OCI-LY3 (cell line): ENCODE data around the gene WDFY4.

Experiments
- H2AFZ ChIP-seq: fragments of 200-600, 300-600 bp; shearing (Covaris generic); 2 replicates; pipeline ENCODE4 v1.6.0; 2014; ENCODE audit warnings: antibody characterized with exemption, low read depth, low read length
- H3K27ac ChIP-seq: fragments of 200-600, 300-600 bp; sonication (generic); 2 replicates; pipeline ENCODE4 v1.5.1; 2014; ENCODE audit warnings: mild to moderate bottlenecking, low read length, moderate library complexity, mixed read lengths
- H3K27me3 ChIP-seq: fragments of 200-600, 300-600 bp; sonication (generic); 2 replicates; pipeline ENCODE4 v1.6.1; 2014; ENCODE audit warnings: low read depth, low read length, mixed read lengths
- H3K36me3 ChIP-seq: fragments of 200-600, 300-600 bp; sonication (generic); replicated peaks from 2 replicates; pipeline ENCODE3; 2014; ENCODE audit warnings: low read depth, low read length, mixed read lengths
- H3K4me1 ChIP-seq: fragments of 300-600, 200-600 bp; sonication (generic); 2 replicates; pipeline ENCODE4 v1.6.1; 2014; ENCODE audit warnings: low read length, mixed read lengths
- H3K4me2 ChIP-seq: fragments of 200-600, 300-600 bp; sonication (generic); 2 replicates; pipeline ENCODE4 v1.6.1; 2014; ENCODE audit warnings: low read length, mixed read lengths
- H3K4me3 ChIP-seq: fragments of 300-600, 200-600 bp; sonication (generic); 2 replicates; pipeline ENCODE4 v1.5.1; 2014; ENCODE audit warnings: antibody characterized with exemption, mild to moderate bottlenecking, low read length, moderate library complexity
- H3K79me2 ChIP-seq: fragments of 300-600, 200-600 bp; shearing (Covaris generic); 2 replicates; pipeline ENCODE4 v1.6.1; 2014; ENCODE audit warnings: mild to moderate bottlenecking, low read length, mixed read lengths
- H3K9ac ChIP-seq: fragments of 300-600, 200-600 bp; shearing (Covaris generic); 2 replicates; pipeline ENCODE4 v1.6.0; 2014; ENCODE audit warnings: mild to moderate bottlenecking, low read length, moderate library complexity
- H3K9me3 ChIP-seq: fragments of 200-600, 300-600 bp; shearing (Covaris generic); 2 replicates; pipeline ENCODE4 v1.6.1; 2014; ENCODE audit warnings: low read length, mixed read lengths; ENCODE audit not compliant: insufficient read depth
- H4K20me1 ChIP-seq: fragments of 200-600, 300-600 bp; sonication (generic); 2 replicates; pipeline ENCODE4 v1.6.1; 2016; ENCODE audit warnings: low read length, mixed read lengths; ENCODE audit not compliant: insufficient read depth
- CTCF ChIP-seq: fragments of 200-600, 300-600 bp; sonication (generic); IDR thresholded peaks from 2 replicates; pipeline ENCODE4 v1.5.1; 2014; ENCODE audit warnings: antibody characterized with exemption, low read length, low read depth
- EZH2phosphoT487 ChIP-seq: fragments of 200-600 bp; shearing (Covaris generic); IDR thresholded peaks from 2 replicates; pipeline ENCODE4 v1.6.1; 2018; ENCODE audit warnings: antibody characterized with exemption, mixed run types, low read depth

The WDFY4 gene

DNA sequence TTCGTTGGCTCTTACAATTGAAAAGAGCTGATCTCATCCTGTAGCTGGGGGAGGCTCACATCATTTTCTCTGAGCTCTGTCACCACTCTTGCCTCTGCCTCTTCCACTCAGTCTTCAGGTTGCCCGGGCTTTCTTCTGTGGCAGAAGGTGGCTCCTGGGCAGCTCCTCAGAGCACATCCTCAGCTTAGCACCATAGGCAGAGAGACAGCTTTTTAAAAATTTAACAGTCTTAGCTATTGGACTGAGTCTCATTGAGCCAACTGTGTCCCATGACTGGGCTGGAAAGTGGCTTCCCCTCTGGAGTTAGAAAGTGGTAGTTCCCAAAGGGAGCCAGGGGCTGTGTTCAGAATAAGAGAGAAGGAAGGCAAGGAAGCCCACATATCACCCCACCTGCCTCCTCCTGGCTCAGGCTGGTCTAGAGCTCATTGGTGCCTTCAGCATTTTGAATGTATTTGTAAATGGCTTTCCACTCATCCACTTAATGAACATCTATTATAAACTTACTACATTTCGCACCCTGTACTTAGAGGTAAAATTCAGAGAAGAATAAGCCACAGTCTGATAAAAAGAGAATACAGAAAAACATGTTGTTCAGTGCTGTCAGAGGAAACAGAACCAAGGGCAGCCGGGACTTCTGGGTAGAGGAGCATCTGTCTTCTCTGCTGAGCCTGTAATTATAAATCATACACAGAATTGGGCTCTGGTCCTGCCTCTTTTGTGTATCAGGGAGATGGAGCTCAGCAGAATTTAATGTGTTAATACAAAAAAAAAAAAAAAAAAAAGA, 119.3 kb downstream of the WDFY4 start:
- peaks cover 26% of the 10 kb centered on the region for H4K20me1 ChIP-seq
- peaks cover 66% of the 10 kb centered on the region for H3K36me3 ChIP-seq
- H3K4me1 ChIP-seq = peaks cover 55% of the 10 kb centered on the region
- TF ChIP-seq CTCF = no peak
- TF ChIP-seq EZH2phosphoT487 = no peak
- H3K4me2 ChIP-seq = no peak overlapping the region
- peaks cover 5% of the 10 kb centered on the region; the same call in 1 of the 2 replicates for H3K79me2 ChIP-seq
- H3K27me3 ChIP-seq = no peaks in the 10 kb centered on the region
- no peak overlapping the region for H3K9ac ChIP-seq
- peak overlapping the region; percentile 48; the same call in 1 of the 2 replicates for H3K27ac ChIP-seq
- no peak overlapping the region for H2AFZ ChIP-seq
- no peak overlapping the region for H3K4me3 ChIP-seq
- H3K9me3 ChIP-seq = no peaks in the 10 kb centered on the region

GRCh38 chr10:48804740-48805182, 120.1 kb downstream of the WDFY4 start:
- TF ChIP-seq CTCF (no peak), EZH2phosphoT487 (no peak)
- Histone ChIP-seq H3K9me3 (no peaks in the 10 kb centered on the region), H3K27ac (peak overlapping the region; percentile 48), H3K27me3 (no peaks in the 10 kb centered on the region), H3K79me2 (peaks cover 5% of the 10 kb centered on the region; the same call in 1 of the 2 replicates), H3K9ac (no peak overlapping the region), H3K4me2 (peak overlapping the region; percentile 1; the same call in 1 of the 2 replicates), H3K4me1 (peaks cover 55% of the 10 kb centered on the region), H3K36me3 (peaks cover 69% of the 10 kb centered on the region), H2AFZ (no peak overlapping the region), H4K20me1 (peaks cover 31% of the 10 kb centered on the region), H3K4me3 (no peak overlapping the region)

DNA sequence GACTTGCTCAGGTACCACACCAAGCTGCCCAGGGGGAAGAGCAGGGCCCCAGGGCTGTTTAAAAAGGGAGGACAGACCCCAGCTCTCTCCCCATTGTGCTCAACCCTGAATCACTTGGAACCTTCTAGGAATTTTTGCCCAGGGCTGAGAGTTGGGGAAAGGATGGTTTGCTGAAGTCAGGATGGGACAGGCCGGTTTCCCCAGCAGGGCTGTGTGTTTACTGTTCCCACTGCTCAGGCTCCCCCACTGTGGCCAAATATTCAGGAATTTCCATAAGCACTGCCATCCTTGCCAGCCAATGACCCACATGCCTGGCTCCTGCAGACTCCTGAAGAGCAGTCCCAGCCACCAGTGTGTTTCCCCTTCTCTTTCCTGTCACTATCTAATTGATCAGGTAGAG, 120.7 kb downstream of the WDFY4 start:
- H3K36me3 ChIP-seq = peaks cover 70% of the 10 kb centered on the region
- H4K20me1 ChIP-seq = peaks cover 31% of the 10 kb centered on the region
- no peaks in the 10 kb centered on the region for H3K9me3 ChIP-seq
- H3K27me3 ChIP-seq = no peaks in the 10 kb centered on the region
- H3K4me2 ChIP-seq = no peak overlapping the region
- H3K4me3 ChIP-seq = no peak overlapping the region
- H3K4me1 ChIP-seq = peaks cover 49% of the 10 kb centered on the region
- H3K9ac ChIP-seq = no peak overlapping the region
- H3K27ac ChIP-seq = peak overlapping the region; percentile 48
- no peak for TF ChIP-seq CTCF
- no peak for TF ChIP-seq EZH2phosphoT487
- H2AFZ ChIP-seq = no peak overlapping the region
- peaks cover under 1% of the 10 kb centered on the region; the same call in 1 of the 2 replicates for H3K79me2 ChIP-seq

GRCh38 chr10:48805848-48806247, 121.2 kb downstream of the WDFY4 start:
- no peak overlapping the region for H3K4me2 ChIP-seq
- H2AFZ ChIP-seq = no peak overlapping the region
- no peak for TF ChIP-seq EZH2phosphoT487
- TF ChIP-seq CTCF = no peak
- H3K27me3 ChIP-seq = no peaks in the 10 kb centered on the region
- no peak overlapping the region for H3K9ac ChIP-seq
- H3K36me3 ChIP-seq = peaks cover 74% of the 10 kb centered on the region
- H3K4me1 ChIP-seq = peaks cover 45% of the 10 kb centered on the region
- no peaks in the 10 kb centered on the region; the same call in 1 of the 2 replicates for H3K79me2 ChIP-seq
- no peaks in the 10 kb centered on the region for H3K9me3 ChIP-seq
- no peak overlapping the region for H3K4me3 ChIP-seq
- no peak overlapping the region for H3K27ac ChIP-seq
- peaks cover 30% of the 10 kb centered on the region for H4K20me1 ChIP-seq
